GM12873 (cell line): ENCODE measurements around the gene PTPRM.

ENCODE experiments used
- TF ChIP-seq, protein P1 (sequence below): IDR thresholded peaks from 2 replicates; pipeline ENCODE4 v1.5.1; 2012; ENCODE audit warnings: low read depth, mild to moderate bottlenecking, moderate library complexity, low read length, control low read depth; ENCODE audit not compliant: insufficient read depth; ENCODE audit errors: missing control alignments

The PTPRM gene

DNA sequence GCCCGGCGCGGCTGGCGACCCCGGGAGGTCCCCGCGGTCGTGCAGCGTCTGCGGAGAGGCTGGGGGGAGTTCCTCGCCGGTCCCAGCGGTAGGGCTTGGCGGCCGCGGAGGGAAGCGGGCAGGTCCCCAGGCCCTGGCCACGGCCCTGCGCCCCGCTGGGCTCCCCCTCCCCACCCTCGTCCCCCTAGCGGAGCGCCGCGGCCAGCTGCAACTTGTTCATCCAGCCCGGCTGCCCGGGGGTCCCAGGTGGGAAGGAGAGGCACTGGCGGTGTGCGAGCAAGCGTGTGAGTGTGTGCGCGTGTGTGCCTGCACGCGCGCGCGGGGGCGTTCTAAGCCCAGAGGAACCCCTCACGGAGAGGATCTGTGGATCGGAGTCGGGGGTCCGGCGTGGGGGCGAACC is 1.3 kb downstream of the PTPRM start:
- TF ChIP-seq, protein P1, sequence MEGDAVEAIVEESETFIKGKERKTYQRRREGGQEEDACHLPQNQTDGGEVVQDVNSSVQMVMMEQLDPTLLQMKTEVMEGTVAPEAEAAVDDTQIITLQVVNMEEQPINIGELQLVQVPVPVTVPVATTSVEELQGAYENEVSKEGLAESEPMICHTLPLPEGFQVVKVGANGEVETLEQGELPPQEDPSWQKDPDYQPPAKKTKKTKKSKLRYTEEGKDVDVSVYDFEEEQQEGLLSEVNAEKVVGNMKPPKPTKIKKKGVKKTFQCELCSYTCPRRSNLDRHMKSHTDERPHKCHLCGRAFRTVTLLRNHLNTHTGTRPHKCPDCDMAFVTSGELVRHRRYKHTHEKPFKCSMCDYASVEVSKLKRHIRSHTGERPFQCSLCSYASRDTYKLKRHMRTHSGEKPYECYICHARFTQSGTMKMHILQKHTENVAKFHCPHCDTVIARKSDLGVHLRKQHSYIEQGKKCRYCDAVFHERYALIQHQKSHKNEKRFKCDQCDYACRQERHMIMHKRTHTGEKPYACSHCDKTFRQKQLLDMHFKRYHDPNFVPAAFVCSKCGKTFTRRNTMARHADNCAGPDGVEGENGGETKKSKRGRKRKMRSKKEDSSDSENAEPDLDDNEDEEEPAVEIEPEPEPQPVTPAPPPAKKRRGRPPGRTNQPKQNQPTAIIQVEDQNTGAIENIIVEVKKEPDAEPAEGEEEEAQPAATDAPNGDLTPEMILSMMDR = no peak

DNA sequence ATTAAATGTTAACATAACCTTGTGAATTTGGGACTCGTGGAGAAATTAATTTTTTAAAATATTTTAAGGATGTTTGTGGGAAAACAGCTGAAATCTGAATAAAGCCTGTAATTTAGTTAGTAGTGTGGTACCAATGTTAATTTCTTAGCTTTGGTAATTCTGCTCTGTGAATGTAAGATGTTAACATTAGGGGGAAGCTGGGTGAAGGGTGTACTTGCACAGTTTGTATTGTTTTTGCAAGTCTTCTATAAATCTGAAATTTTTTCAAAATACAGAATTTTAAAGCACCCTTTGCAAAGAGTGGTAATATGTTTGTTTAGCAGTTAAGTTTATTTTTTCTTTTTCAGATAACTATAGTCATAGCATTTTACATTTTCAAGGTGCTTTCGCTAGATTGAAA is 4.5 kb downstream of the PTPRM start:
- TF ChIP-seq, protein P1 = no peak

DNA sequence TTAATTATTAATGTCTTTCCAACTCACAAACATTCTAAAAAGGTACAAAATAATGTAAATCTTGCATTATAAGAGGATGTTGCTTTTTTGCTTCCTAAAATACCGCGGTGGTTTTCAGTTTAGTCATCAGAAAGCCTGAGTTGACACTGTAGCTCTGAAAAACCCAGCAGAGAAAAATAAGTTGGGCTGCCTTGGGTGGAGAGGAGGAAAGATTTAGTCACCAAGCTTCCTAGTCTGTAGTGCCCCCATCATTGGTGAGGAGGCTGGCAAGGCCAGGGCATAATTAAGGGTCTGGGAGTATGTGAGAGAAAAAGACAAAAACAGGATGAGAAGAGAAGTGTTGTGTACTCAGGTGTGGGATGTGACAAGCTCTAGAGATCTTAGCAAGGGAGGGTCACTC is 5.7 kb downstream of the PTPRM start:
- TF ChIP-seq, protein P1 = no peak

DNA sequence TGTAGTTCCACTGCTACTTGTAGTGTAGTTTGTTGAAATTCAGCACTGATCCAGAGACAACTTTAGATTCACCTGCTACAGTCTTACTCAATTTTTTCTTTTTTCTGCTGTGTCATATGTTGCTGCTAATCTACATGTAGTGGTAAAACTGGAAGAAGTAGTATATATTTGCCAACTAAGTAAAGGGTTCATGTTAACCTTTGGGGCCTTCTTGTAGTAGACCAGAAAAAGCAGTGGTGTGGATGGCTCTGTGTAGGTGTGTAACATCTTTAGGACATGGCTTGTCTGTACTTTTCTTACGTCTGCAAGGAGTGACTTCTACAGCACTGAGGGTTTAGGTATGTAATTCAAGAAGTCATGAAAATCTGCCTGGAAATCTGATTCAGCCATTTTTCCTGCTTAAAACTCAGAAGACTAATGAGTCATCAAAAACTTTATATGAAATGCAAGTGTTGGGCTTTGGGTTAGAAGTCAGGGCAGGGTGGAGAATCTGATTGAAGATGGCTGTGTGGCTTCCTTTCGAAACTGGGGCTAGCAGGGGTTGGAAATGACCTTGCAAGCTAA is 8.4 kb downstream of the PTPRM start:
- TF ChIP-seq, protein P1 = no peak

DNA sequence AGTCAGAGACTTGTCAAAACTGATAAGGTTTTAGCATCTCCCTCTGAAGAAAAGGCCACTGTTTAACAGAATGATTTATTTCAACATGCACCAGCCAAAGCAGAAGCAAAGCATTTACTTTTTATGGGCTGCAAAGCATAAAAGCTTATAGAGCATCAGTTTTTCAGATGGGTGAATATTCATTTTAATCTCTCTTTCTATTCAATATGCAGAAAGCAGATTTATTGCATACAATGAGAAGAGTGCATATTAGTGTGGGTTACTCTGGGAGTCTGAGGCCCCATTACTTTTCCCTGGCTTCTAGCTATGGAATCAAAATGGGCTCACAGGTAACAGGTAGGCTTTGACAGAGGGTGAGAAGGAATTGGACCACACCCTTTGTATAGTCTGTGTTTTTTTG is 9.0 kb downstream of the PTPRM start:
- TF ChIP-seq, protein P1 = no peak

DNA sequence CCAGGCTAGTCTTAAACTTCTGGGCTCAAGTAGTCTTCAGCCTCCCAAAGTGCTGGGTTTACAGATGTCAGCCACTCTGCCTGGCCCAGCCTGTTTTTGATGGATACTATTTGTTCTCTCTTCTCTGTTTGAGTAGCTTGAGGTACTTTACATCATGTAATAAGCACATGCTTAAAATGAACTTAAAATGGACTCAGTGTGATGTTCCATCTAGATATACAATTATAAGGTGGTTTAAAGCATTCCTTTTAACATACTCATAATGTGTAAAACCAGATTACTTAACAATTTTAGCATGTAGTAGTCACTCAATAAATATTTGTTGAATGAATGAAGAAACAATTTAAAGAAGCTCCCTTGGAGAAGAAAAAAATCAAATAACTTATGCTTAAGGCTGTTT is 9.6 kb downstream of the PTPRM start:
- TF ChIP-seq, protein P1 = no peak

DNA sequence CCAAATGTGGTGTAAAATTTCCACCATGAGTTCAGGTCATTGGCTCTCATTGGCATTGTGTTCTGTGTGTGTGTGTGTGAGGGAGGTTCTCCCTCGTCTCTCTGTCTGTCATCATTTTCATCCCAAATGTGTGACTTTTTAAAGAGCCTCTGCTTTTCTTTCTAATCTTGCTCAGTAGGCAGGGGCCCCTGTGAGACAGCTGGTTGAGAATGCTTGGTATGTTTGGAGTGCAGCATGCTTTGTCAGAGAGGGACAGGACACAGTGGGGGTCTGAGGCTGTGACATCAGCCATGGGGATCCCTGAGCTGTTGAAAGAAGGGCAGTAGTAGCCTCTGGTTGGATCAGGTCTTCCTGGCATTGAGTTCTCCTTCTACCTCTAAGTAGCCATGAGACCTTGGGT is 10.6 kb downstream of the PTPRM start:
- TF ChIP-seq, protein P1 = no peak
